Sigmoid colon (tissue), 4 donors: ENCODE measurements around the gene BORCS8.

ENCODE experiments used
- EP300 ChIP-seq, 4 donors: sonication (generic); formaldehyde crosslinking; IDR thresholded peaks; one replicate each; pipeline ENCODE4 v1.6.1; 2017; ENCODE audit warnings: antibody characterized with exemption in 4 of 4
- POLR2A ChIP-seq, 2 donors: fragments of 450-650 bp; IDR thresholded peaks; one replicate each; pipeline ENCODE4 v1.6.1; 2016; ENCODE audit warnings: antibody characterized with exemption in 2 of 2, mild to moderate bottlenecking in 2 of 2, moderate library complexity in 2 of 2
- POLR2AphosphoS5 ChIP-seq, 4 donors: sonication (generic); formaldehyde crosslinking; IDR thresholded peaks; one replicate each; pipeline ENCODE4 v1.6.1; 2017; ENCODE audit warnings: antibody characterized with exemption in 4 of 4
- TF ChIP-seq, protein P1 (sequence below), 4 experiments: fragments of 450-650 bp in 3 of 4; fragments of 200-600 bp in 1 of 4; IDR thresholded peaks; one replicate each; pipeline ENCODE4 v1.5.1; 2016 to 2019; ENCODE audit warnings: antibody characterized with exemption in 4 of 4, mild to moderate bottlenecking in 3 of 4, moderate library complexity in 2 of 4

DNA sequence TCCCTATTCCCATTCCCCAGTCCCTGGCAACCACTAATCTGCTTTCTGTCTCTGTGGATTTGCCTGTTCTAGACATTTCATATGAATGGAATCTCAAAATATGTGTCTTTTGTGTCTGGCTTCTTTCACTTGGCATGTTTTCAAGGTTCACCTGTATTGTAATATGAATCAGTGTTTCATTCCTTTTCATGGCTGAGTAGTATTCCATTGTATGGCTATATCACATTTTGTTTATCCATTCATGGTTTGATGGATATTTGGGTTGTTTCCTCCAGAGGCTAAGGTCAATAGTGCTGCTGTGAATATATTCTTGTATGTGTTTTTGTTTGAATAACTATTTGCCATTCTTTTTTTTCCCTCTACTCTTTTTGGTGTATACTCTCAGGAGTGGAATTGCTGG lies 44.2 kb upstream of the BORCS8 start:
- TF ChIP-seq, protein P1, sequence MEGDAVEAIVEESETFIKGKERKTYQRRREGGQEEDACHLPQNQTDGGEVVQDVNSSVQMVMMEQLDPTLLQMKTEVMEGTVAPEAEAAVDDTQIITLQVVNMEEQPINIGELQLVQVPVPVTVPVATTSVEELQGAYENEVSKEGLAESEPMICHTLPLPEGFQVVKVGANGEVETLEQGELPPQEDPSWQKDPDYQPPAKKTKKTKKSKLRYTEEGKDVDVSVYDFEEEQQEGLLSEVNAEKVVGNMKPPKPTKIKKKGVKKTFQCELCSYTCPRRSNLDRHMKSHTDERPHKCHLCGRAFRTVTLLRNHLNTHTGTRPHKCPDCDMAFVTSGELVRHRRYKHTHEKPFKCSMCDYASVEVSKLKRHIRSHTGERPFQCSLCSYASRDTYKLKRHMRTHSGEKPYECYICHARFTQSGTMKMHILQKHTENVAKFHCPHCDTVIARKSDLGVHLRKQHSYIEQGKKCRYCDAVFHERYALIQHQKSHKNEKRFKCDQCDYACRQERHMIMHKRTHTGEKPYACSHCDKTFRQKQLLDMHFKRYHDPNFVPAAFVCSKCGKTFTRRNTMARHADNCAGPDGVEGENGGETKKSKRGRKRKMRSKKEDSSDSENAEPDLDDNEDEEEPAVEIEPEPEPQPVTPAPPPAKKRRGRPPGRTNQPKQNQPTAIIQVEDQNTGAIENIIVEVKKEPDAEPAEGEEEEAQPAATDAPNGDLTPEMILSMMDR (IDR thresholded peaks at IDR 0.05), result no peak
- TF ChIP-seq POLR2A (IDR thresholded peaks at IDR 0.05) (no peak), POLR2AphosphoS5 (IDR thresholded peaks at IDR 0.05) (no peak), EP300 (IDR thresholded peaks at IDR 0.05) (no peak)
